Pancreas (tissue), 10 donors: ENCODE data around the gene NDUFS7. TPM values are rescaled to one million over a fixed set of nuclear protein-coding genes. Genes with fewer than 3 reads are reported as not detected.
"Not testable (repeated sequence)": the region's sequence is repeated elsewhere in the genome, so short reads cannot be mapped to it uniquely, and the experiment has no call there.

Experiments
- ATAC-seq, 4 donors: fragments of 200-7000 bp; cut with Tn5 transposase; one replicate each; pipeline versions ENCODE4 v1.8.0 to v1.9.1; 2020; ENCODE audit warnings: mild to moderate bottlenecking in 4 of 4, moderate library complexity in 4 of 4
- DNase-seq, 6 donors: peaks; one replicate each; pipeline ENCODE4 v3.0.0-alpha.2; 2020
- FAIRE-seq: peaks from 2 replicates; lab custom pipeline; 2012; peaks lifted over from hg19 to GRCh38; lab: Jason Lieb, UNC
- H3K27ac ChIP-seq, 4 donors: fragments of 200-600 bp; sonication (generic); 1 replicate in 3 of 4; 2 replicates in 1 of 4; pipeline versions ENCODE4 v1.5.0 to v1.8.0; 2020
- H3K27me3 ChIP-seq, 4 donors: fragments of 200-600 bp; one replicate each; pipeline ENCODE4 v1.8.0; 2021
- H3K36me3 ChIP-seq, 3 donors: fragments of 200-600 bp; sonication (generic) in 1 of 3; one replicate each; pipeline versions ENCODE4 v1.5.0 to v1.8.0; 2020 to 2021
- H3K4me1 ChIP-seq, 3 donors: fragments of 200-600 bp; one replicate each; pipeline ENCODE4 v1.8.0; 2021
- H3K4me3 ChIP-seq, 4 donors: fragments of 200-600 bp; sonication (generic) in 2 of 4; one replicate each; pipeline versions ENCODE4 v1.5.0 to v1.8.0; 2020 to 2021
- H3K9me3 ChIP-seq, 4 donors: fragments of 200-600 bp; one replicate each; pipeline ENCODE4 v1.8.0; 2021
- WGBS, 2 donors: extraction: QIAGEN DNeasy Blood & Tissue Kit; methylation state at CpG; one replicate each; pipeline ENCODE4 v1.1.7; 2013; 5-methylcytosine and 5-hydroxymethylcytosine counted together
- intact Hi-C, 3 donors: fragments of 100-400 bp; cut with DNase I; formaldehyde crosslinking; loops; one replicate each; pipeline versions ENCODE4 v1.11.1 to v1.14.2; 2022
- polyA plus RNA-seq, 2 donors: library from polyadenylated mRNA; stranded (reverse); fragments of 200-250 nt; gene quantifications; one replicate each; pipeline ENCODE4 v1.2.3, GENCODE V29; 2013
- total RNA-seq, 6 donors: library from RNA; stranded (reverse); fragmentation: NEBNext Ultra II Directional in 4 of 6; extraction: Animal tissue kit (Norgen Biotek cat#: 25700) in 4 of 6; gene quantifications; one replicate each; pipeline versions ENCODE4 v1.2.1 to v1.2.4, GENCODE V29; 2021 to 2023
- TF ChIP-seq, protein P1 (sequence below), 4 donors: fragments of 200-600 bp; sonication (generic) in 3 of 4; IDR thresholded peaks; one replicate each; pipeline versions ENCODE4 v1.5.0 to v1.8.0; 2021; ENCODE audit warnings: antibody characterized with exemption in 4 of 4
- donor health status: healthy with polysubstance abuse.
- donor health status: DM: no; HTN: no; CAD: no; lungs with moderate emphysema.
- donor health status: DM: no; HTN: no; CAD: no.
- donor health status: control.
- donor health status: control.
- donor health status: Bipolar disorder and iron deficiency.
- donor health status: DM: yes; HTN: yes; CAD: no.
- donor health status: DM: no; HTN: no; CAD: no.
- donor health status: DM: no; HTN: no; CAD: no.
- donor health status: DM: yes; HTN: yes; CAD: no.

The NDUFS7 gene
- total and polyA plus RNA-seq, 8 donors, result 32.1 to 70.8 (median 46.5) TPM

DNA sequence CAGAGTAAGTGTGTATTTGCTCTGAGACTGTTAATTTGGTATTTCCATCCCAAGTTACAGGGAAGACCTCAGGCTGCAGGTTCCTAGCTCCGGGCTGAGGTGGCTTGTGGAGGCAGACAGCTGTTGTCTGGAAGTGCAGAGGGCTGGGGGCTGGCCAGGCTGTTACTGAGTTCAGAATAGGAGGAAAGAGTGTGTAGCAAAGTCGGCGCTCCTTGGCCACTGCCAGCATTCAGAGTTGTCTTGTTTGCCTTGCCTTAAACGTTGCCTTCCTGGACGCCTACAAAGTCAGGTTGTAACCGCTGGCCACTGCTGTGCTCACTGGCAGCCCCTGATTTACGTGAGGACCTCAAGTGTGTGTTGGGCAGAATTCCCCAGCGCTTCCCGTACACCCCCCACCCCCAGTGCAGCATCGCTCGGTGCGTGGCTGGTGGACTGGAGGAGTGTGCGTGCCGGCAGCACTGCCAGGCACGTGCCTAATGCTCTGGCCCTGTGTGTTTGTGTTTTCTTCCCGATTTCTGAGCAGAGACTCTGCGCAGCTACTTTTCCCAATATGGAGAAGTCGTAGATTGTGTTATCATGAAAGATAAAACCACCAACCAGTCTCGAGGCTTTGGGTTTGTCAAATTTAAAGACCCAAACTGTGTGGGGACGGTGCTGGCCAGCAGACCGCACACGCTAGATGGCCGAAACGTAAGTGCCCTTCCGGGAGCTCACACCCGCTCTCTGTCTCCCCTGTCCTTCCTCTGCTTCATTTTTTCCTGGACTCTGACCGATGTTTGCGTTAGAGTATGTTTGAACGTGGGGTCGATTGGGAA, 34.2 kb downstream of the NDUFS7 start:
- intact Hi-C loops, result no loop called here
- TF ChIP-seq, protein P1, sequence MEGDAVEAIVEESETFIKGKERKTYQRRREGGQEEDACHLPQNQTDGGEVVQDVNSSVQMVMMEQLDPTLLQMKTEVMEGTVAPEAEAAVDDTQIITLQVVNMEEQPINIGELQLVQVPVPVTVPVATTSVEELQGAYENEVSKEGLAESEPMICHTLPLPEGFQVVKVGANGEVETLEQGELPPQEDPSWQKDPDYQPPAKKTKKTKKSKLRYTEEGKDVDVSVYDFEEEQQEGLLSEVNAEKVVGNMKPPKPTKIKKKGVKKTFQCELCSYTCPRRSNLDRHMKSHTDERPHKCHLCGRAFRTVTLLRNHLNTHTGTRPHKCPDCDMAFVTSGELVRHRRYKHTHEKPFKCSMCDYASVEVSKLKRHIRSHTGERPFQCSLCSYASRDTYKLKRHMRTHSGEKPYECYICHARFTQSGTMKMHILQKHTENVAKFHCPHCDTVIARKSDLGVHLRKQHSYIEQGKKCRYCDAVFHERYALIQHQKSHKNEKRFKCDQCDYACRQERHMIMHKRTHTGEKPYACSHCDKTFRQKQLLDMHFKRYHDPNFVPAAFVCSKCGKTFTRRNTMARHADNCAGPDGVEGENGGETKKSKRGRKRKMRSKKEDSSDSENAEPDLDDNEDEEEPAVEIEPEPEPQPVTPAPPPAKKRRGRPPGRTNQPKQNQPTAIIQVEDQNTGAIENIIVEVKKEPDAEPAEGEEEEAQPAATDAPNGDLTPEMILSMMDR (IDR thresholded peaks at IDR 0.05), result no peak

DNA sequence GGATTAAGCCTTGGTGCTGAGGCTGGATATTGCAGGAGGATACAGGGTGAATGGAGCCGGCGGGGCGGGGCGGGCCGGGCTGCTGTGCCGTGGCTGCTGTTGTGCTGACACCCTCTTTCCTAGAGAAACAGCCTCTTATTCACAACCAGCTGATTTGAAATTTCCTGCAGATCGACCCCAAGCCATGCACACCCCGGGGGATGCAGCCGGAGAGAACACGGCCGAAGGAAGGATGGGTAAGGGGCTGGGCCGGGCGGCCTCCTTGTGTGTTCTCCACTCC, 34.7 kb downstream of the NDUFS7 start:
- 83 to 84% methylated on average over 10 to 13 of the region's 13 CpGs for WGBS, 2 donors
- ATAC-seq (no peak), FAIRE-seq (no peak), DNase-seq (no peak)
- TF ChIP-seq, protein P1 (IDR thresholded peaks at IDR 0.05), result no peak
- Histone ChIP-seq H3K36me3 (peaks cover 0 to 40% (median 35%) of the 10 kb centered on the region in 3 donors), H3K4me1 (peaks cover 37 to 44% (median 39%) of the 10 kb centered on the region in 3 donors), H3K9me3 (no peaks in the 10 kb centered on the region), H3K27ac (no peak overlapping the region), H3K27me3 (no peaks in the 10 kb centered on the region), H3K4me3 (no peak overlapping the region)
- intact Hi-C loops, result no loop called here

More for the DNA sequence above, 34.2 kb downstream of the NDUFS7 start:
- DNase-seq (peak in 1 of 6 donors; percentile 26), ATAC-seq (no peak), FAIRE-seq (no peak)
- peak overlapping the region in 1 of 4 donors; percentile 86 for H3K27ac ChIP-seq
- peaks cover 0 to 34% (median 29%) of the 10 kb centered on the region in 3 donors for H3K36me3 ChIP-seq
- no peaks in the 10 kb centered on the region for H3K27me3 ChIP-seq
- 40 to 54% methylated on average over 30 of the region's 30 CpGs for WGBS, 2 donors
- H3K4me3 ChIP-seq, result no peak overlapping the region
- H3K9me3 ChIP-seq, result no peaks in the 10 kb centered on the region
- H3K4me1 ChIP-seq, result peaks cover 38 to 49% (median 41%) of the 10 kb centered on the region in 3 donors

GRCh38 chr19:1418951-1419738, 35.4 kb downstream of the NDUFS7 start:
- ATAC-seq (no peak), DNase-seq (peak in 2 of 6 donors; percentile 30 to 52), FAIRE-seq (no peak)
- H3K36me3 ChIP-seq, result peaks cover 0 to 45% (median 40%) of the 10 kb centered on the region in 3 donors
- WGBS, 2 donors, result 82 to 84% methylated on average over 21 of the region's 21 CpGs
- no peak overlapping the region for H3K27ac ChIP-seq
- no peaks in the 10 kb centered on the region for H3K9me3 ChIP-seq
- peaks cover 37 to 41% (median 38%) of the 10 kb centered on the region in 3 donors for H3K4me1 ChIP-seq
- intact Hi-C loops, result no loop called here
- H3K4me3 ChIP-seq, result no peak overlapping the region
- H3K27me3 ChIP-seq, result no peaks in the 10 kb centered on the region
- TF ChIP-seq, protein P1 (IDR thresholded peaks at IDR 0.05), result no peak

GRCh38 chr19:1420085-1420484, 36.4 kb downstream of the NDUFS7 start:
- H3K27me3 ChIP-seq, H3K9me3 ChIP-seq, ATAC-seq, intact Hi-C loops, H3K27ac ChIP-seq, DNase-seq, H3K4me3 ChIP-seq, FAIRE-seq: not testable (repeated sequence)
- Histone ChIP-seq H3K36me3 (peaks cover 0 to 45% (median 40%) of the 10 kb centered on the region in 3 donors), H3K4me1 (peaks cover 29 to 32% (median 30%) of the 10 kb centered on the region in 3 donors)
- WGBS, 2 donors, result 95% methylated on average over 25 to 30 of the region's 43 CpGs

GRCh38 chr19:1420590-1420989, 36.9 kb downstream of the NDUFS7 start:
- intact Hi-C loops, result no loop called here
- Histone ChIP-seq H3K27ac (no peak overlapping the region), H3K4me1 (peaks cover 26 to 30% (median 28%) of the 10 kb centered on the region in 3 donors), H3K27me3 (no peaks in the 10 kb centered on the region), H3K9me3 (no peaks in the 10 kb centered on the region), H3K4me3 (no peak overlapping the region), H3K36me3 (peaks cover 0 to 45% (median 40%) of the 10 kb centered on the region in 3 donors)
- 92 to 94% methylated on average over 15 of the region's 15 CpGs for WGBS, 2 donors
- FAIRE-seq, result no peak
- no peak for DNase-seq
- TF ChIP-seq, protein P1 (IDR thresholded peaks at IDR 0.05), result no peak
- ATAC-seq, result no peak
